HEK293T (cell line): Measurements from ENCODE around the gene ZNF467.

Experiments
- ARNT ChIP-seq: fragments of 450-650 bp; IDR thresholded peaks from 2 replicates; pipeline ENCODE4 v1.6.1; 2017; ENCODE audit warnings: mild to moderate bottlenecking
- BHLHE40 ChIP-seq: fragments of 450-650 bp; IDR thresholded peaks from 2 replicates; pipeline ENCODE4 v1.6.1; 2016; ENCODE audit warnings: mild to moderate bottlenecking, moderate library complexity, borderline replicate concordance
- ELF4 ChIP-seq: fragments of 450-650 bp; IDR thresholded peaks from 2 replicates; pipeline ENCODE4 v1.6.1; 2017; ENCODE audit warnings: antibody characterized with exemption
- FOXA1 ChIP-seq: fragments of 450-650 bp; IDR thresholded peaks from 2 replicates; pipeline ENCODE4 v1.6.1; 2016; ENCODE audit warnings: mild to moderate bottlenecking
- FOXK2 ChIP-seq: fragments of 450-650 bp; IDR thresholded peaks from 2 replicates; pipeline ENCODE4 v1.6.1; 2016; ENCODE audit warnings: mild to moderate bottlenecking
- HDGF ChIP-seq: fragments of 450-650 bp; IDR thresholded peaks from 2 replicates; pipeline ENCODE4 v1.6.1; 2017; ENCODE audit warnings: antibody characterized with exemption, borderline replicate concordance
- L3MBTL2 ChIP-seq: fragments of 450-650 bp; conservative IDR thresholded peaks from 2 replicates; pipeline ENCODE4 v1.6.1; 2016; ENCODE audit warnings: mild to moderate bottlenecking
- SP1 ChIP-seq: fragments of 450-650 bp; IDR thresholded peaks from 2 replicates; pipeline ENCODE4 v1.6.1; 2017
- SUZ12 ChIP-seq: fragments of 450-650 bp; IDR thresholded peaks from 2 replicates; pipeline ENCODE4 v1.6.1; 2016; ENCODE audit warnings: mild to moderate bottlenecking
- TARDBP ChIP-seq: fragments of 450-650 bp; IDR thresholded peaks from 2 replicates; pipeline ENCODE4 v1.6.1; 2016
- ZNF384 ChIP-seq: fragments of 450-650 bp; IDR thresholded peaks from 2 replicates; pipeline ENCODE4 v1.6.1; 2016
- TF ChIP-seq, protein P1 (sequence below): fragments of 450-650 bp; IDR thresholded peaks from 2 replicates; pipeline ENCODE4 v1.6.1; 2016

DNA sequence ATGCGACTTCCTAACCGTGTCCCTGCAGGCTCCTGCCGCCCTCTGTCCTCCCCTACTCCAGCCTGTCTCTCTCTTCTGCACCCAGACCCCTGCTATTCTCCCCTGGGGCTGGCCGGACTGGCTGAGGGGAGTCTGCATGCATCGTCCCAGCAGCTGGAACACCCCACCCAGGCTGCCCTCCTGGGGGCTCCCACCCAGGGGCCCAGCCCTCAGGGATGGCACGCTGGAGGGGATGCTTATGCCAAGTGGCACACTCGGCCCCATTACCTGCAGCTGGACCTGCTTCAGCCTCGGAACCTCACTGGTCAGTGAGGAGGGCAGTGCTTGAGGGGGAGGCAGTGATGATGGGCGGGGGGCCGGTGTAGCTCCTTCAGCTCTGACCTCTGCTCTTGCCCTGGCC is 21.7 kb upstream of the ZNF467 start:
- no peak for TF ChIP-seq FOXK2
- no peak for TF ChIP-seq SUZ12
- TF ChIP-seq TARDBP, result no peak
- TF ChIP-seq HDGF, result no peak
- no peak for TF ChIP-seq SP1
- no peak for TF ChIP-seq BHLHE40
- no peak for TF ChIP-seq L3MBTL2
- TF ChIP-seq, protein P1, sequence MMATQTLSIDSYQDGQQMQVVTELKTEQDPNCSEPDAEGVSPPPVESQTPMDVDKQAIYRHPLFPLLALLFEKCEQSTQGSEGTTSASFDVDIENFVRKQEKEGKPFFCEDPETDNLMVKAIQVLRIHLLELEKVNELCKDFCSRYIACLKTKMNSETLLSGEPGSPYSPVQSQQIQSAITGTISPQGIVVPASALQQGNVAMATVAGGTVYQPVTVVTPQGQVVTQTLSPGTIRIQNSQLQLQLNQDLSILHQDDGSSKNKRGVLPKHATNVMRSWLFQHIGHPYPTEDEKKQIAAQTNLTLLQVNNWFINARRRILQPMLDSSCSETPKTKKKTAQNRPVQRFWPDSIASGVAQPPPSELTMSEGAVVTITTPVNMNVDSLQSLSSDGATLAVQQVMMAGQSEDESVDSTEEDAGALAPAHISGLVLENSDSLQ, result no peak
- no peak for TF ChIP-seq ZNF384
- no peak for TF ChIP-seq ELF4
- TF ChIP-seq FOXA1, result no peak
- no peak for TF ChIP-seq ARNT
